HUDEP-2 (cell line): ENCODE results near the gene THEMIS2.
"Not testable (repeated sequence)": the region's sequence is repeated elsewhere in the genome, so short reads cannot be mapped to it uniquely, and the experiment has no call there.

ENCODE experiments used
- DNase-seq, 76 experiments: peaks; one replicate each; lab custom pipeline; 2025; ENCODE audit not compliant: unreplicated experiment in 76 of 76; lab: John Stamatoyannopoulos, UW

The THEMIS2 gene

GRCh38 chr1:27862671-27863537, 9.4 kb upstream of the THEMIS2 start:
- peak in 17 of 76 experiments; percentile 3 to 28 (median 15) for DNase-seq

DNA sequence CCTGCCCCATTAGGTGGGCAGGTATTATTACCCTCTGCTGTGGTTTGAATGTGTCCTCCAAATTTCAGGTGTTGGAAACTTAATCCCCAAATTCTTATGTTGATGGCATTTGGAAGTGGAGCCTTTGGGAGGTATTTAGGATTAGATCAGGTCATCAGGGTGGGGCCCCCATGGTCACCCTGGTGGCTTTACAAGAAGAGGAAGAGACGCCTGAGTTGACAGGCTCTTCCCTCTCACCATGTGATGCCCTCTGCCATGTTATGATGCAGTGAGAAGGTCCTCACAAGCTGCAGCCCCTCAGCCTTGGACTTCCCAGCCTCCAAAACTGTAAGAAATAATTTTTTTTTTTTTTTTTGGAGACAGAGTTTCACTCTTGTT, 8.8 kb upstream of the THEMIS2 start:
- peak in 2 of 76 experiments; percentile 4 to 8 for DNase-seq

GRCh38 chr1:27864264-27864895, 8.0 kb upstream of the THEMIS2 start:
- DNase-seq, result peak in 1 of 76 experiments; percentile 9

DNA sequence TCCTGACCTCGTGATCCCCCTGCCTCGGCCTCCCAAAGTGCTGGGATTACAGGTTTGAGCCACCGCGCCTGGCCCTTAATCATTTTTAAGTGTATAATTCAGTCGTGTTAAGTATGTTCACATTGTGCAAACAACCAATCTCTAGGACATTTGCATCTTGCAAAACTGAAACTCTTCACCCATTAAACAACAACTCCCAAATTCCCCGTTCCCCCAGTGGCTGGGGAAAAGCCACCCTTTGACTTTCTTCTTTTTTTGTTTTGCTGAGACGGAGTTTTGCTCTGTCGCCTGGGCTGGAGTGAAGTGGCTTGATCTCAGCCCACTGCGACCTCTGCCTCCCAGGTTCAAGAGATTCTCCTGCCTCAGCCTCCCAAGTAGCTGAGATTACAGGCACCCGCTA, 6.5 kb upstream of the THEMIS2 start:
- no peak for DNase-seq

DNA sequence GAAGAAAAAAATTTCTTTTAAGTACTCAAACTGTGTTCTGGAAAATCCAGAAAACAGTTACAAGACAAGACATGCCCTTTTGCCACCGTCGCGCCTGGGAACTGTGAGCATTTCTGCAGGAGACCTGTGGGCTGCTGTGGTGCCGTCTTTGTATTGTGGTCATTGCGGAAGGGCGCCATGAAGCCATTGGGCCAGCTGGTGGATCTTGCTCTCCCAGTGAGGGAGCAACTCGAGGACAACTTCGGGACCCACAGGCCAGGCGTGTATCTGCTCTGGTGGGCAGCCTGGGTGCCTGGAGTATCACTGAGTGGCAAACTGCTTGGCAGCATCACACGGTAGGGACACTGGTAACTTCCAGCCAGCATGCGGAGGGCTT, 3.8 kb upstream of the THEMIS2 start:
- DNase-seq, result peak in 4 of 76 experiments; percentile 32 to 56 (median 42)

DNA sequence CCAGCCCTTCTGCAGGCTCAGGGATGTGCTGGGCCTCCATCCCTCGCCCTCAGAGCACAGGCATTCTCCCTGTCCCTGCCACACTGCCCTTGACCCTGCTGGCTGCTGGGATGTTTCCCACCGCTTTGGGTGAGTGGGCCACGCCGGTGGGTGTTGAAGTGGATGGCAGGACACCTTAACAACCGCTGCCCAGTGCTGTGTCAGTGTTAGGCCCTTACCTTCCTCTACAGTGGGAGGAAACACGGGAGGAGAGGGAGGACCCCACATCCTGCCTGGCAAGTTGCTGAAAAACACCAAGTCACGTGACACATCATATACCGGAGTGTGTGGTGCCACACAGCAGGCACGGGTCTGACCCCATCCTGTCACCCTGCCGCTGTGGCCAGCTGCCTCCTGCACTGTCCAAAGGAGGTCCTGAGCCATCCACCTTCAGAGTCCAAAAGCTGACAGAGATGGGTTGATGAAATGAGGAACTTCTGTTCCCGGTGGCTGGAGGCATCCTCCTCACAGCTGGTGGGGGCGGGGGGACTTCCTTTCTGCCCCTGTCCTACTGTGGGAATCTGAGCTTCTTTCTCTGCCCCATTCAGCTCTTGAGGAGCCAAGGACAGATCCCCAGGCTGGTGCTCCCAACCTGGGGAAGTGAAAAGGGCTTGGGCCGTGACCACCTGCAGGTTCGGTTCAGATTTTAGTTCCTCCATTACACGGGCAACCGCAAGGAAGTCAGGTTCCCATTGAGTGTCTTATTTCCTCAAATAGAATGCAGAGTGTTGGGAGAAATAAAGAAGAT, 3.2 kb upstream of the THEMIS2 start:
- peak in 23 of 76 experiments; percentile 1 to 56 (median 25) for DNase-seq

- DNase-seq, result peak in 3 of 76 experiments; percentile 4 to 10 (median 7)
Measured at GRCh38 chr1:27869719-27870085, 2.6 kb upstream of the THEMIS2 start.

GRCh38 chr1:27871076-27871475, 1.3 kb upstream of the THEMIS2 start:
- DNase-seq, result not testable (repeated sequence)

DNA sequence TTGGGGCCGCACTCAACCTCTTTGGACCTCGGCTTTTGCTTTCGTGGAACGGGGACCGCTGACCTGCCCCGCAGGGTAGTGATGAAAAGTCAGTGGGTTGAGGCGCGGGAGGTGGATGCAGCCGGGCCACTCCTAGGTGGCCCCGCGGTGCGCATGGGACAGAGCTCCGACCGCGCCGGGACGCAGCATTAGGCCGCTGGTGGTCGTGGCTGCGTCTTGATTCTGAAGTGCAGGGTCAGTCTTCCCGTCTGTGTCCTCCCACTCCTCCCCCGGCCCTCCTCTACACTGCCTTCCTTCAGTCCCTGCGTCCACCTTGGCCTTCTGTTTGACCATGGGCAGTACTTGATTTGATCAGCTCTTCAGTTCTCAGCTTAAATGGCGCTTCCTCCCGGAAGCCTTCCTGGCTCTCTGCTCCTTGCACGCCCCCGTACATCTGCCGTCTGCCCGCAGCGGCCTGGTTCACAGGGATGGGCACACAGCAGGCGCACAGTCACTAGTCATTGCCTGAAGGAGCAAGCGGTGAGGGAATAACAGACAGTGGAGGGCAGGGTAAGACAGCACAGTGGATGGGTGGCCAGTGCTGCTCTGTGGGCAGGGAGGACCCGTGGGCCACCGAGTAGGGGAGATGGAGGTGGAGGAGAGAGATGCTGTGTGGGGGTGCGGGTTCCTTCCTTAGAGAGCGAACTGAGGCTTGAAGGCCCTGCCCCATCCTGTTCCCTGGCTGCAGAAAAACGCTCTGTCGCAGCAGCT, 633 bp downstream of the THEMIS2 start:
- peak in 35 of 76 experiments; percentile 5 to 48 (median 28) for DNase-seq

DNA sequence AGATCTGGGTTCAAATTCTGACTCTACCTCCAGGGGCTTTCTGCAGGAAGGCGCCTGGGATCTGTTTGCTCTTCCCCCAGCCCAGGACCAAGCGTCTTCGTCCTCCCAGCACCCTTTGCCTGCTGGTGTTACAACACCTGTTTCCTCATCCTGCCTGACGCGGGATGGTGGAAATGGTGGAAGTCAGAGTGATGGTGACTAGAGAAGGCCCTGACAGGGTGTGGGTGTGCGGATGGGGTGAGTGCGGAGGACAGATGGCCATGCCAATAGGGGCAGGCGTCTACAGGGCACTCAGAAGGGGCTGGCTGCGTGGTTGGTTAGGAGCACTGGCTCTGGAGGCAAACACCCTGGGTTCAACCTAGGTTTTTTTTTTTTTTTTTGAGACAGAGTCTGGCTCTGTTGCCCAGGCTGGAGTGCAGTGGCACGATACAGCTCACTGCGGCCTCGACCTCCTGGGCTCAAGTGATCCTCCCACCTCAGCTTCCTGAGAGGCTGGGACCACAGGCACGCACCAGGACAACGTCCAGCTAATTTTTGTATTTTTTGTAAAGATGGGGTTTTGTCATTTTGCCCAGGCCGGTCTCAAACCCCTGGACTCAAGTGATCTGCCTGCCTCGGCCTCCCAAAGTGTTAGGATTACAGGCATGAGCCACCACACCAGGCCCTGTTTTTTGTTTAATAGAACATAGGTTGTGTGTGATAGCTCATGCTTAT, 1.5 kb downstream of the THEMIS2 start:
- DNase-seq, result no peak

- DNase-seq, result no peak
Measured at GRCh38 chr1:27876341-27877114, 4.2 kb downstream of the THEMIS2 start.

GRCh38 chr1:27877115-27877416, 4.7 kb downstream of the THEMIS2 start:
- no peak for DNase-seq

- no peak for DNase-seq
Measured at GRCh38 chr1:27878039-27878438, 5.7 kb downstream of the THEMIS2 start.

GRCh38 chr1:27878787-27879335, 6.5 kb downstream of the THEMIS2 start:
- no peak for DNase-seq

GRCh38 chr1:27879374-27880082, 7.2 kb downstream of the THEMIS2 start:
- DNase-seq, result no peak

DNA sequence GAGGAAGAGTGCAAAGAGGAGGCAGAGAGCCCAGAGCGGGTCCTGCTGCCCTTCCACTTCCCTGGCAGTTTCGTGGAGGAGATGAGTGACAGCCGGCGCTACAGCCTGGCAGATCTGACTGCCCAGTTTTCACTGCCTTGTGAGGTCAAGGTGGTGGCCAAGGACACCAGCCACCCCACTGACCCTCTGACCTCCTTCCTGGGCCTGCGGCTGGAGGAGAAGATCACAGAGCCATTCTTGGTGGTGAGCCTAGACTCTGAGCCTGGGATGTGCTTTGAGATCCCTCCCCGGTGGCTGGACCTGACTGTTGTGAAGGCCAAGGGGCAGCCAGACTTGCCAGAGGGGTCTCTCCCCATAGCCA, 10.2 kb downstream of the THEMIS2 start:
- no peak for DNase-seq

DNA sequence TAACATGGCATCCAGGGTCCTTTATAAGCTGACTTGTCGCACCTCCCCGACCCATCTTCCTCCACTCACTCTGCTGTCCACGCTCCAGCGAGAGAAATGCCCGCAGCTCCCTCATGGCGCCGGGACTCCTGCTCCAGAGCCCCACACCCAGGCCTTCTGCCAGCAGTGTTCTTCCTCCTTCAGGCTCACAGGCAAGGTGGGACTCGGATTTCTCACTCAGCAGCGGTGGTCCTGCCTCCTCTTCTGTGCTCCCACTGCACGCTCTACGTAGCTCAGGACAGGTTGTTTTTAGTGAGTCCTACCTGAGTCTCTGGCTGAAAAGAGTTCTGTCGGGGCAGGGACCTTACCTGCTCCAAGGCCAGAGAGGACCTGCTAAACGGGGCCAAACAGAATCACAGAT, 11.2 kb downstream of the THEMIS2 start:
- DNase-seq, result no peak
